Skeletal muscle cell (primary cell): ENCODE results near the gene AP1AR.
"Not testable (repeated sequence)": the region's sequence is repeated elsewhere in the genome, so short reads cannot be mapped to it uniquely, and the experiment has no call there.

Experiments
- DNase-seq: peaks from one replicate; pipeline ENCODE4 v3.0.0-alpha.2; 2010; ENCODE audit warnings: low read depth
- H3K4me3 ChIP-seq: 2 replicates; pipeline ENCODE4 v1.5.1; 2011; ENCODE audit warnings: low read depth, mild to moderate bottlenecking, control low read depth, low read length, moderate library complexity

Gene AP1AR

GRCh38 chr4:112231779-112232713 lies at the start of gene AP1AR:
Gene AP1AR, plus strand, starts transcription at chr4:112231787. Its CDS starts 305 bp downstream, at chr4:112232092.
- peak within 1 kb of the TSS; percentile 97 for H3K4me3 ChIP-seq
- no peak for DNase-seq

- no peak overlapping the region for H3K4me3 ChIP-seq
- DNase-seq, result no peak
Observed at GRCh38 chr4:112182604-112183003, 49.0 kb upstream of the AP1AR start.

GRCh38 chr4:112183252-112183651 lies 48.3 kb upstream of the AP1AR start:
- no peak overlapping the region for H3K4me3 ChIP-seq
- DNase-seq, result no peak

- no peak for DNase-seq
- no peak overlapping the region for H3K4me3 ChIP-seq
Observed at GRCh38 chr4:112184438-112184837, 47.1 kb upstream of the AP1AR start.

GRCh38 chr4:112185334-112185733 lies 46.3 kb upstream of the AP1AR start:
- no peak overlapping the region for H3K4me3 ChIP-seq
- DNase-seq, result no peak

- H3K4me3 ChIP-seq, result no peak overlapping the region
- no peak for DNase-seq
Observed at GRCh38 chr4:112185740-112186670, 45.6 kb upstream of the AP1AR start.

- DNase-seq, result no peak
- no peak overlapping the region for H3K4me3 ChIP-seq
Observed at GRCh38 chr4:112189754-112190153, 41.8 kb upstream of the AP1AR start.

- DNase-seq, result no peak
- no peak overlapping the region for H3K4me3 ChIP-seq
Observed at GRCh38 chr4:112190684-112191083, 40.9 kb upstream of the AP1AR start.

- no peak overlapping the region for H3K4me3 ChIP-seq
- no peak for DNase-seq
Observed at GRCh38 chr4:112196461-112196860, 35.1 kb upstream of the AP1AR start.

- H3K4me3 ChIP-seq, result no peak overlapping the region
- DNase-seq, result no peak
Observed at GRCh38 chr4:112199041-112199440, 32.5 kb upstream of the AP1AR start.

GRCh38 chr4:112201915-112202505 lies 29.6 kb upstream of the AP1AR start:
- DNase-seq, result no peak
- no peak overlapping the region for H3K4me3 ChIP-seq

- H3K4me3 ChIP-seq, result no peak overlapping the region
- no peak for DNase-seq
Observed at GRCh38 chr4:112203593-112203992, 28.0 kb upstream of the AP1AR start.

- DNase-seq, result no peak
- no peak overlapping the region for H3K4me3 ChIP-seq
Observed at GRCh38 chr4:112206431-112206830, 25.2 kb upstream of the AP1AR start.

GRCh38 chr4:112208137-112209095 lies 23.2 kb upstream of the AP1AR start:
- not testable (repeated sequence) for DNase-seq, H3K4me3 ChIP-seq

- DNase-seq, result no peak
- no peak overlapping the region for H3K4me3 ChIP-seq
Observed at GRCh38 chr4:112210777-112211176, 20.8 kb upstream of the AP1AR start.

- H3K4me3 ChIP-seq, result no peak overlapping the region
- no peak for DNase-seq
Observed at GRCh38 chr4:112213091-112213490, 18.5 kb upstream of the AP1AR start.

- DNase-seq, result peak; percentile 48
- H3K4me3 ChIP-seq, result no peak overlapping the region
Observed at GRCh38 chr4:112213856-112214255, 17.7 kb upstream of the AP1AR start.

- no peak overlapping the region for H3K4me3 ChIP-seq
- DNase-seq, result no peak
Observed at GRCh38 chr4:112214390-112215264, 17.0 kb upstream of the AP1AR start.
